ENCODE results near the gene BRMS1L. TPM values are rescaled to one million over a fixed set of nuclear protein-coding genes. Genes with fewer than 3 reads are reported as not detected.
A peak's percentile ranks its signal among the peaks of the same experiment; 100 is the strongest.
"Not testable (repeated sequence)": the region's sequence is repeated elsewhere in the genome, so short reads cannot be mapped to it uniquely, and the experiment has no call there.

Gene BRMS1L
- 12.1 TPM for total RNA-seq
- long read RNA-seq, transcript BRMS1L-201 (10 exons, 2,657 nt), result major isoform, 20 of 21 reads
- long read RNA-seq, partial matches to known transcripts, result 1 of 21 reads
- long read RNA-seq, other reads (novel, unspliced or antisense), result 0 of 21 reads

- intact Hi-C loops (cut with DNase I), result no loop called here
- peak; percentile 98 for DNase-seq (ENCODE audit: low spot score)
Observed at GRCh38 chr14:35826218-35826951, at the start of gene BRMS1L. BRMS1L (plus strand) TSS chr14:35826338; CDS start chr14:35826517, 179 bp downstream.

- intact Hi-C loops (cut with DNase I), result no loop called here
Observed at GRCh38 chr14:35776823-35777222, 49.3 kb upstream of the BRMS1L start.

GRCh38 chr14:35777550-35777949 lies 48.6 kb upstream of the BRMS1L start:
- DNase-seq (ENCODE audit: low spot score); intact Hi-C loops (cut with DNase I): not testable (repeated sequence)

More at GRCh38 chr14:35776823-35777222, 49.3 kb upstream of the BRMS1L start:
- no peak for DNase-seq (ENCODE audit: low spot score)

GRCh38 chr14:35779368-35779767 lies 46.8 kb upstream of the BRMS1L start:
- DNase-seq (ENCODE audit: low spot score), result no peak
- intact Hi-C loops (cut with DNase I), result no loop called here

GRCh38 chr14:35783699-35784098 lies 42.4 kb upstream of the BRMS1L start:
- intact Hi-C loops (cut with DNase I), result no loop called here
- DNase-seq (ENCODE audit: low spot score), result no peak

- intact Hi-C loops (cut with DNase I), result no loop called here
- no peak for DNase-seq (ENCODE audit: low spot score)
Observed at GRCh38 chr14:35786856-35787255, 39.3 kb upstream of the BRMS1L start.

- intact Hi-C loops (cut with DNase I), result no loop called here
- DNase-seq (ENCODE audit: low spot score), result no peak
Observed at GRCh38 chr14:35789651-35790050, 36.5 kb upstream of the BRMS1L start.

GRCh38 chr14:35797796-35798195 lies 28.3 kb upstream of the BRMS1L start:
- intact Hi-C loops (cut with DNase I), result no loop called here

GRCh38 chr14:35806006-35806907 lies 19.9 kb upstream of the BRMS1L start:
- no peak for DNase-seq (ENCODE audit: low spot score)
- intact Hi-C loops (cut with DNase I), result no loop called here

More at GRCh38 chr14:35797796-35798195, 28.3 kb upstream of the BRMS1L start:
- no peak for DNase-seq (ENCODE audit: low spot score)

GRCh38 chr14:35807131-35807961 lies 18.8 kb upstream of the BRMS1L start:
- DNase-seq (ENCODE audit: low spot score), result no peak
- intact Hi-C loops (cut with DNase I), result no loop called here

GRCh38 chr14:35808076-35808637 lies 18.0 kb upstream of the BRMS1L start:
- intact Hi-C loops (cut with DNase I), result no loop called here

GRCh38 chr14:35808638-35809563 lies 17.2 kb upstream of the BRMS1L start, which contains the start of gene RALGAPA1:
RALGAPA1 (minus strand) TSS chr14:35809295; CDS start chr14:35808835, 460 bp downstream.
- intact Hi-C loops (cut with DNase I), result not testable (repeated sequence)
- DNase-seq (ENCODE audit: low spot score), result peak; percentile 94

More at GRCh38 chr14:35808076-35808637, 18.0 kb upstream of the BRMS1L start:
- DNase-seq (ENCODE audit: low spot score), result no peak

GRCh38 chr14:35809597-35809996 lies 16.5 kb upstream of the BRMS1L start:
- no peak for DNase-seq (ENCODE audit: low spot score)
- intact Hi-C loops (cut with DNase I), result no loop called here

- intact Hi-C loops (cut with DNase I), result no loop called here
Observed at GRCh38 chr14:35810963-35811362, 15.2 kb upstream of the BRMS1L start.

GRCh38 chr14:35814371-35815005 lies 11.7 kb upstream of the BRMS1L start:
- intact Hi-C loops (cut with DNase I), result no loop called here
- DNase-seq (ENCODE audit: low spot score), result no peak

More at GRCh38 chr14:35810963-35811362, 15.2 kb upstream of the BRMS1L start:
- DNase-seq (ENCODE audit: low spot score), result no peak

- DNase-seq (ENCODE audit: low spot score), result no peak
- intact Hi-C loops (cut with DNase I), result no loop called here
Observed at GRCh38 chr14:35818346-35819115, 7.6 kb upstream of the BRMS1L start.
